GM23248 (cell line): ENCODE data around the gene HGD. TPM values are rescaled to one million over a fixed set of nuclear protein-coding genes. Genes with fewer than 3 reads are reported as not detected.
"Not testable (repeated sequence)": the region's sequence is repeated elsewhere in the genome, so short reads cannot be mapped to it uniquely, and the experiment has no call there.

Experiments
- DNase-seq: peaks from one replicate; pipeline ENCODE4 v3.0.0-alpha.2; 2015
- H2AFZ ChIP-seq: fragments of 200-600 bp; sonication (generic); 2 replicates; pipeline ENCODE4 v1.6.1; 2016; ENCODE audit warnings: antibody characterized with exemption
- H3F3A ChIP-seq: fragments of 200-600 bp; sonication (generic); 2 replicates; pipeline ENCODE4 v1.6.1; 2016; ENCODE audit warnings: mild to moderate bottlenecking, antibody characterized with exemption, mixed run types; ENCODE audit not compliant: insufficient read depth
- H3K27ac ChIP-seq: fragments of 200-600 bp; sonication (generic); 2 replicates; pipeline ENCODE4 v1.5.1; 2016; ENCODE audit warnings: mild to moderate bottlenecking
- H3K27me3 ChIP-seq: fragments of 200-600 bp; sonication (generic); replicated peaks from 2 replicates; pipeline ENCODE4 v1.6.1; 2016; ENCODE audit warnings: mild to moderate bottlenecking; ENCODE audit not compliant: insufficient read depth
- H3K36me3 ChIP-seq: fragments of 200-600 bp; sonication (generic); 2 replicates; pipeline ENCODE4 v1.6.1; 2016; ENCODE audit warnings: low read depth, mild to moderate bottlenecking
- H3K4me1 ChIP-seq: fragments of 200-600 bp; sonication (generic); 2 replicates; pipeline ENCODE4 v1.6.1; 2016; ENCODE audit warnings: mild to moderate bottlenecking; ENCODE audit not compliant: insufficient read depth
- H3K4me2 ChIP-seq: fragments of 200-600 bp; sonication (generic); one replicate; pipeline ENCODE4 v1.6.1; 2016; ENCODE audit warnings: mild to moderate bottlenecking; ENCODE audit not compliant: unreplicated experiment
- H3K4me3 ChIP-seq: fragments of 200-600 bp; sonication (generic); 2 replicates; pipeline ENCODE4 v1.5.1; 2016; ENCODE audit warnings: mild to moderate bottlenecking
- H3K79me2 ChIP-seq: fragments of 200-600 bp; sonication (generic); 2 replicates; pipeline ENCODE4 v1.6.1; 2016; ENCODE audit warnings: mild to moderate bottlenecking; ENCODE audit not compliant: insufficient read depth
- H3K9ac ChIP-seq: fragments of 200-600 bp; sonication (generic); 2 replicates; pipeline ENCODE4 v1.6.1; 2016; ENCODE audit warnings: mild to moderate bottlenecking
- H3K9me2 ChIP-seq: fragments of 200-600 bp; sonication (generic); 2 replicates; pipeline ENCODE4 v1.6.1; 2016; ENCODE audit warnings: mixed run types, mild to moderate bottlenecking, moderate library complexity; ENCODE audit not compliant: insufficient read depth
- H3K9me3 ChIP-seq: fragments of 200-600 bp; sonication (generic); one replicate; pipeline ENCODE4 v1.6.1; 2017; ENCODE audit warnings: low read depth
- H4K20me1 ChIP-seq: fragments of 200-600 bp; sonication (generic); 2 replicates; pipeline ENCODE4 v1.6.0; 2016; ENCODE audit not compliant: insufficient read depth
- EZH2 ChIP-seq: fragments of 200-600 bp; sonication (generic); IDR thresholded peaks from 2 replicates; pipeline ENCODE4 v1.6.1; 2018; ENCODE audit warnings: antibody characterized with exemption, mild to moderate bottlenecking; ENCODE audit not compliant: insufficient read depth, poor library complexity, severe bottlenecking
- EZH2phosphoT487 ChIP-seq: fragments of 200-600 bp; sonication (generic); IDR thresholded peaks from 2 replicates; pipeline ENCODE4 v1.6.1; 2018; ENCODE audit warnings: antibody characterized with exemption, moderate library complexity, mild to moderate bottlenecking, low read depth; ENCODE audit not compliant: insufficient read depth
- WGBS, 2 experiments: methylation state at CpG; one replicate each; pipeline ENCODE4 v1.1.6; 2015 to 2017; ENCODE audit warnings: low lambda C conversion rate in 2 of 2, low coverage in 1 of 2; ENCODE audit errors: missing lambda C conversion rate in 2 of 2; 5-methylcytosine and 5-hydroxymethylcytosine counted together
- in situ Hi-C: fragments of 300-500 bp; cut with MboI; formaldehyde crosslinking; loops from 2 replicates; pipeline ENCODE4 v1.15.0; 2020
- polyA plus RNA-seq: library from polyadenylated mRNA; unstranded; fragments of >200 nt; fragmentation: Nextera tagmentation; extraction: Ambion mirVana; gene quantifications from 2 replicates; pipeline ENCODE4 v1.2.1, GENCODE V29; 2016
- total RNA-seq: library from RNA; depleted of rRNA; stranded (reverse); fragments of >200 nt; shearing (Covaris generic); gene quantifications from 2 replicates; pipeline ENCODE4 v1.2.3, GENCODE V29; 2014

The HGD gene
- total and polyA plus RNA-seq, 2 experiments from 2014 or later: not detected

GRCh38 chr3:120680193-120680894 lies 1.7 kb downstream of the HGD start:
- H3K79me2 ChIP-seq: no peaks in the 10 kb centered on the region
- H3K9me3 ChIP-seq: no peaks in the 10 kb centered on the region
- H3K36me3 ChIP-seq: no peaks in the 10 kb centered on the region
- no peaks in the 10 kb centered on the region for H4K20me1 ChIP-seq
- no peak overlapping the region for H3K9ac ChIP-seq
- H2AFZ ChIP-seq: no peak overlapping the region
- 90 to 91% methylated on average over 3 of the region's 3 CpGs for WGBS, 2 experiments
- TF ChIP-seq EZH2phosphoT487 (no peak), EZH2 (no peak)
- DNase-seq: no peak
- no peak overlapping the region for H3K27ac ChIP-seq
- no peaks in the 10 kb centered on the region for H3K9me2 ChIP-seq
- H3F3A ChIP-seq: peaks cover 21% of the 10 kb centered on the region
- H3K27me3 ChIP-seq: no peaks in the 10 kb centered on the region
- no peak overlapping the region for H3K4me3 ChIP-seq
- peaks cover 18% of the 10 kb centered on the region for H3K4me1 ChIP-seq
- no peak overlapping the region for H3K4me2 ChIP-seq
- in situ Hi-C loops: no loop called here

GRCh38 chr3:120678984-120679383 lies 3.1 kb downstream of the HGD start:
- Histone ChIP-seq H3K4me3 (peak overlapping the region; percentile 58), H3K9me3 (no peaks in the 10 kb centered on the region), H3K27ac (peak overlapping the region; percentile 60), H3K4me2 (peak overlapping the region; percentile 77), H3K9ac (peak overlapping the region; percentile 55), H3F3A (peaks cover 21% of the 10 kb centered on the region), H3K4me1 (peaks cover 18% of the 10 kb centered on the region), H3K9me2 (no peaks in the 10 kb centered on the region), H3K36me3 (no peaks in the 10 kb centered on the region), H4K20me1 (no peaks in the 10 kb centered on the region), H2AFZ (peak overlapping the region; percentile 78), H3K79me2 (no peaks in the 10 kb centered on the region), H3K27me3 (no peaks in the 10 kb centered on the region)
- TF ChIP-seq EZH2phosphoT487 (no peak), EZH2 (no peak)
- DNase-seq: peak; percentile 29
- 52 to 61% methylated on average over 3 of the region's 3 CpGs for WGBS, 2 experiments
- in situ Hi-C loops: no loop called here

GRCh38 chr3:120678331-120678947 lies 3.6 kb downstream of the HGD start:
- H3K4me2 ChIP-seq: peak overlapping the region; percentile 77
- H3K4me1 ChIP-seq: peaks cover 18% of the 10 kb centered on the region
- peak; percentile 79 for DNase-seq
- in situ Hi-C loops: no loop called here
- H4K20me1 ChIP-seq: no peaks in the 10 kb centered on the region
- no peaks in the 10 kb centered on the region for H3K27me3 ChIP-seq
- no peaks in the 10 kb centered on the region for H3K79me2 ChIP-seq
- WGBS, 2 experiments: 8 to 9% methylated on average over 6 of the region's 6 CpGs
- H3K9me3 ChIP-seq: no peaks in the 10 kb centered on the region
- H2AFZ ChIP-seq: peak overlapping the region; percentile 78
- TF ChIP-seq EZH2phosphoT487 (no peak), EZH2 (no peak)
- H3K36me3 ChIP-seq: no peaks in the 10 kb centered on the region
- peak overlapping the region; percentile 58 for H3K4me3 ChIP-seq
- H3K9ac ChIP-seq: peak overlapping the region; percentile 55
- H3K27ac ChIP-seq: peak overlapping the region; percentile 60
- no peaks in the 10 kb centered on the region for H3K9me2 ChIP-seq
- H3F3A ChIP-seq: peaks cover 21% of the 10 kb centered on the region

- in situ Hi-C loops, H2AFZ ChIP-seq, H3K36me3 ChIP-seq, H4K20me1 ChIP-seq, H3K9me3 ChIP-seq, H3K9me2 ChIP-seq, H3K27me3 ChIP-seq, H3K9ac ChIP-seq, H3K4me3 ChIP-seq, H3K79me2 ChIP-seq, H3K27ac ChIP-seq, H3K4me2 ChIP-seq, DNase-seq: not testable (repeated sequence)
- H3F3A ChIP-seq: peaks cover 21% of the 10 kb centered on the region
- peaks cover 18% of the 10 kb centered on the region for H3K4me1 ChIP-seq
- WGBS, 2 experiments: 76 to 86% methylated on average over 7 of the region's 7 CpGs
Observed at GRCh38 chr3:120677193-120677592, 4.8 kb downstream of the HGD start.
